ENCODE data around the gene WWOX. TPM values are rescaled to one million over a fixed set of nuclear protein-coding genes. Genes with fewer than 3 reads are reported as not detected.
A peak's percentile ranks its signal among the peaks of the same experiment; 100 is the strongest.

The WWOX gene
- total RNA-seq, 2 experiments from 2014 or later: 14.3 to 16.5 TPM

DNA sequence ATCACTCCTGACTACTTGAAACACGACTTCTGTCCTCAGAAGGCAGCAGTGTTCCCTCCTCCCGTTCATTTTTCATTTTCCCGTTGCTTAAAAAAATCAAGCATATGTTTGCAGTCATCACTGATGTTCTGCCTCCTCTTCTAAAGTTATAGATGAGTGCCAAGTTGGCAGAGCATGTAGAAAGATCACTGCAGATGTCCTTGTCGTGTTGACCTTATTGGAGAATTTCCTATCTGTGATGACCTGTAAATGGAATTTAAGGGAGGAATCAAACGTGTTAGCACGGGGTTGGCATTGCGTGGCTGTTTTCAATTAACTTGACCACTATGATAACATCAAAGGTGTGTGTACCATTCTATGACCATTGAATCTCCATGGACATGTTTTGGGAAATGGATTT is 396.7 kb downstream of the WWOX start:
- DNase-seq: no peak
- Mint-ChIP-seq H3K9me3 (no peaks in the 10 kb centered on the region), H3K4me1 (ENCODE audit: low read depth) (no peaks in the 10 kb centered on the region), H3K4me3 (no peak overlapping the region), H3K27ac (no peak overlapping the region), H3K36me3 (no peaks in the 10 kb centered on the region), H3K27me3 (no peaks in the 10 kb centered on the region)
- intact Hi-C loops (cut with micrococcal nuclease): no loop called here
- ChIA-PET POLR2A (no interaction called here), CTCF (no interaction called here)

GRCh38 chr16:78499399-78499798 is 399.9 kb downstream of the WWOX start:
- ChIA-PET POLR2A (no interaction called here), CTCF (no interaction called here)
- intact Hi-C loops (cut with micrococcal nuclease): no loop called here
- H3K4me1 Mint-ChIP-seq (ENCODE audit: low read depth): no peaks in the 10 kb centered on the region
- H3K36me3 Mint-ChIP-seq: no peaks in the 10 kb centered on the region
- no peak overlapping the region for H3K27ac Mint-ChIP-seq
- no peaks in the 10 kb centered on the region for H3K9me3 Mint-ChIP-seq
- H3K4me3 Mint-ChIP-seq: no peak overlapping the region
- DNase-seq: no peak
- H3K27me3 Mint-ChIP-seq: no peaks in the 10 kb centered on the region

DNA sequence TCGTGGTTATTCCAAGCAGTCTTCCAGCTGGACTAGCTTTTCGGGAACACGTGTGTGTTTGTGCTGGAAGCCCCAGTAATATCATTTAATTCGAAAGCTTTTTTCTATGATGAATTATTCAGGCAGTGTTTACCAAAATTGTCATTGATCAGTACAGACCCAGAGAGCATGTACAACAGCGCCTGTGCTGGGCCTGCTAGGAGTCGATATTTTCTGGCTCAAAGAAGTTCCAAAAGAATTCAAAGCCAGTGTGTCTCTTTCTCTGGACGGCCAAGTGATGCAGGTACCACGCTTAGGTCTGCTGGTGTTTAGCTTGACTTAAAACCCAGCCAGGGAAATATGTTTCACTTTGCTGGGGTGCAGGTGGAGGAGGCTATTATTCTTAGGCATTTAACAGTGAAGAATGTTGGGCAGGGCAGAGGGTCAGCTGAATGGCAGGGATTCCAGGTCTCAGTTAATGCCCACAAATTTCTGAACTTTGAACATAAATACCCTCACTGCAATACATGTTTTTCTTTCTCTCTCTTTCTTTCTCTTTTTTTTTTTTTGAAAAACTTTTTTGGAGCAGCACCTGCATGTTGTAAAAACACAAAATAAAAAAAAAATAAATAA is 401.3 kb downstream of the WWOX start:
- no peaks in the 10 kb centered on the region for H3K9me3 Mint-ChIP-seq
- no peaks in the 10 kb centered on the region for H3K27me3 Mint-ChIP-seq
- DNase-seq: no peak
- no peak overlapping the region for H3K27ac Mint-ChIP-seq
- no peaks in the 10 kb centered on the region for H3K36me3 Mint-ChIP-seq
- H3K4me3 Mint-ChIP-seq: no peak overlapping the region
- intact Hi-C loops (cut with micrococcal nuclease): loop anchor here (5.0 to 10.0 kb wide), 2 partner anchors 202 to 1104 kb away; partner anchors contain the start of gene MAF
- ChIA-PET POLR2A (no interaction called here), CTCF (interaction anchor here (0.6 kb wide), 2 partner anchors 24 to 84 kb away, joined by 3 read pairs; no protein-coding TSS in a partner anchor)
- H3K4me1 Mint-ChIP-seq (ENCODE audit: low read depth): no peaks in the 10 kb centered on the region

GRCh38 chr16:78501744-78502143 is 402.3 kb downstream of the WWOX start:
- POLR2A ChIA-PET: no interaction called here
- intact Hi-C loops (cut with micrococcal nuclease): loop anchor here (5.0 to 10.0 kb wide), 2 partner anchors 201 to 1103 kb away; partner anchors contain the start of gene MAF
- Mint-ChIP-seq H3K4me3 (no peak overlapping the region), H3K9me3 (no peaks in the 10 kb centered on the region), H3K4me1 (ENCODE audit: low read depth) (no peaks in the 10 kb centered on the region), H3K36me3 (no peaks in the 10 kb centered on the region), H3K27ac (no peak overlapping the region), H3K27me3 (no peaks in the 10 kb centered on the region)
- no peak for DNase-seq
- CTCF ChIA-PET: interaction anchor here (0.6 kb wide), 1 partner anchor 83 kb away, joined by 3 read pairs; no protein-coding TSS in a partner anchor

GRCh38 chr16:78502812-78503350 is 403.4 kb downstream of the WWOX start:
- intact Hi-C loops (cut with micrococcal nuclease): loop anchor here (1.0 to 10.0 kb wide), 3 partner anchors 199 to 1102 kb away; partner anchors contain the start of gene MAF
- Mint-ChIP-seq H3K4me1 (ENCODE audit: low read depth) (no peaks in the 10 kb centered on the region), H3K27ac (no peak overlapping the region), H3K36me3 (no peaks in the 10 kb centered on the region), H3K9me3 (no peaks in the 10 kb centered on the region), H3K27me3 (no peaks in the 10 kb centered on the region), H3K4me3 (no peak overlapping the region)
- ChIA-PET POLR2A (no interaction called here), CTCF (interaction anchor here (2.1 kb wide), 1 partner anchor 267 kb away, joined by 6 read pairs; no protein-coding TSS in a partner anchor)
- no peak for DNase-seq

DNA sequence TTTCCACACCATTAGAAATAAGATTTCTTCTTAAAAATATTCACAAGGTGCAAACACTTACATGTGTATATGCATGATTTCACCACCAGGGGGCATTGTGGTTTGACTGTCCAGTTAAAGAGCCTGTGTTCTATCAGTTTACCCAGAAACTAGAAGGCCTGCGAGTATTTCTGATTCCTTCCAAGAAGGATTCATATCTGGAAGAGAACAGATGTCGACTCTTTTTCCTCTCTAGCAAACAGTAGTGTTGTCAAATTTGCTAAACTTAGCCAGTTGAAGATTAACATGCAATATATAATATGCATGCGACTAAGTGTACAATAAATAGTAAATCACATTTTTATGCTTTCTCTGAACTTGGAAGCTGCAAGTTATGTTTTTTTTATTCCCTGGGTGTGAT is 404.1 kb downstream of the WWOX start:
- H3K4me3 Mint-ChIP-seq: no peak overlapping the region
- H3K9me3 Mint-ChIP-seq: no peaks in the 10 kb centered on the region
- no peaks in the 10 kb centered on the region for H3K4me1 Mint-ChIP-seq (ENCODE audit: low read depth)
- H3K36me3 Mint-ChIP-seq: no peaks in the 10 kb centered on the region
- intact Hi-C loops (cut with micrococcal nuclease): loop anchor here (1.0 to 10.0 kb wide), 3 partner anchors 199 to 1101 kb away; partner anchors contain the start of gene MAF
- no peaks in the 10 kb centered on the region for H3K27me3 Mint-ChIP-seq
- no peak overlapping the region for H3K27ac Mint-ChIP-seq
- CTCF ChIA-PET: interaction anchor here (1.1 to 2.1 kb wide), 3 partner anchors 11 to 1963 kb away, joined by 3 to 6 read pairs (median 5); no protein-coding TSS in a partner anchor
- POLR2A ChIA-PET: no interaction called here
- peak; percentile 52 for DNase-seq

GRCh38 chr16:78504401-78504851 is 405.0 kb downstream of the WWOX start:
- Mint-ChIP-seq H3K27ac (no peak overlapping the region), H3K36me3 (no peaks in the 10 kb centered on the region), H3K4me1 (ENCODE audit: low read depth) (no peaks in the 10 kb centered on the region), H3K4me3 (no peak overlapping the region), H3K9me3 (no peaks in the 10 kb centered on the region), H3K27me3 (no peaks in the 10 kb centered on the region)
- DNase-seq: no peak
- ChIA-PET CTCF (interaction anchor here (1.1 to 2.1 kb wide), 3 partner anchors 10 to 1962 kb away, joined by 3 to 6 read pairs (median 5); no protein-coding TSS in a partner anchor), POLR2A (no interaction called here)
- intact Hi-C loops (cut with micrococcal nuclease): loop anchor here (5.0 to 10.0 kb wide), 2 partner anchors 198 to 1100 kb away; partner anchors contain the start of gene MAF

DNA sequence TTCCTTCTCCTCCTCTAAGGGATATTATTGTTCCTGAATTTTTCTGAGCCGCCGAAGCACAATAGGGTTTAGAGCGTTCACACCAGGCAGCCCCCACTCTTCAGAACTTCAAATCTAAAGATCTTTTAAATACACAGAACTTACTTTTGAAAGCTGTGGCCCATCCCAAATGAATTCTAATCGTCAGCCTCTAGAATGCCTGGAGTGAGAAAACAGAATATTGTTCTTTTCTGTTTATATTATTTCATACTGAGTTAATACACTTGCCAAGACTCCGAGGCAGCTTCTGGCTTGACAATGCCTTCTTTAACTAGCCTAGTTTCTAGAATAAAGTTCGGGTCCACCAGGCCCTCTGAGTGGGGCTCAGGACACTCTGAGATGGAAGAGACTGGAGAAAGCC is 405.6 kb downstream of the WWOX start:
- ChIA-PET POLR2A (no interaction called here), CTCF (interaction anchor here (2.1 kb wide), 1 partner anchor 265 kb away, joined by 6 read pairs; no protein-coding TSS in a partner anchor)
- H3K9me3 Mint-ChIP-seq: no peaks in the 10 kb centered on the region
- DNase-seq: no peak
- no peak overlapping the region for H3K4me3 Mint-ChIP-seq
- H3K27ac Mint-ChIP-seq: no peak overlapping the region
- H3K4me1 Mint-ChIP-seq (ENCODE audit: low read depth): no peaks in the 10 kb centered on the region
- no peaks in the 10 kb centered on the region for H3K36me3 Mint-ChIP-seq
- H3K27me3 Mint-ChIP-seq: no peaks in the 10 kb centered on the region
- intact Hi-C loops (cut with micrococcal nuclease): loop anchor here (10.0 kb wide), 1 partner anchor 1100 kb away; the partner anchor contains the start of gene MAF

DNA sequence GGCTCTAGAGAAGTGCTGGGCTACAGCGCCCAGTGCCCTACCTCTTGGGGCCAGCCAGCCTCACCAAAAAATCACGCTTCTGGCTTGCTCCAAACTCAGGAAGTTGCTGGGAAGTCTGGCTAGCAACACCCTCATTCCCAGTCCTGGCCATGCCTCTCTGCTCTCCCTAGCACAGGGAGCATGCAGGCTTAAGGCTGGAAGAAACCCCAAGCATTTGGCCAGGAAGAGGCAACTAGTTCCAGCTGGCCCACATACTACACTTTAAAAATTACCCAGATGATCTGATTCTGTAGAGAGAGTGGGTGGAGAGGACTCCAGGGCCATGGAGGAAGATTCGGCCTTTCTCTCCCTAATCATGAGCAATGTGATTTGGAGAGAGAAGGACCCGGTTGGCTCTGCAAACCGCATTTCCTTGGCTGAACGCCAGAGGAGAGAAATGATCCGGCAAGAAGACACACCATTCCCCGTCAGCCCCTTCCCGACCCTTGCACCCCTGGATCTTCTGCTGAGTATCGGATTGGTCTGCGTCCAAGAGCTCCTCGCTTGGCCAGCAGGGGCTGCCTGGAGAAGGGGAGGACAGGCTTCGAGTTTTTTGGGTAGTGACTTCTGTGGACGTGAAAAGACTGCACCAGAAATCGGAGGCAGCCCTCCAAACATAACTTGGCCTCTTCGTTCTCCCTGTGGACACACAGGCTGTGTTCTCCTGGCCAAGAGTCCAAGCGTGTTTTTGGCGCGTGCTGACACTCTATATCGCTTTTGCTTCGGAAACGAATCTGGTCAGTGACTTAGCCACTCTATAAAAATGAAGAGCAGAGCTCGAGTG is 406.3 kb downstream of the WWOX start:
- Mint-ChIP-seq H3K27me3 (no peaks in the 10 kb centered on the region), H3K27ac (no peak overlapping the region), H3K9me3 (no peaks in the 10 kb centered on the region), H3K36me3 (no peaks in the 10 kb centered on the region), H3K4me1 (ENCODE audit: low read depth) (no peaks in the 10 kb centered on the region), H3K4me3 (no peak overlapping the region)
- CTCF ChIA-PET: interaction anchor here (1.2 kb wide), 1 partner anchor 8 kb away, joined by 3 read pairs; no protein-coding TSS in a partner anchor
- intact Hi-C loops (cut with micrococcal nuclease): loop anchor here (10.0 kb wide), 1 partner anchor 1099 kb away; the partner anchor contains the start of gene MAF
- no peak for DNase-seq
- POLR2A ChIA-PET: no interaction called here

DNA sequence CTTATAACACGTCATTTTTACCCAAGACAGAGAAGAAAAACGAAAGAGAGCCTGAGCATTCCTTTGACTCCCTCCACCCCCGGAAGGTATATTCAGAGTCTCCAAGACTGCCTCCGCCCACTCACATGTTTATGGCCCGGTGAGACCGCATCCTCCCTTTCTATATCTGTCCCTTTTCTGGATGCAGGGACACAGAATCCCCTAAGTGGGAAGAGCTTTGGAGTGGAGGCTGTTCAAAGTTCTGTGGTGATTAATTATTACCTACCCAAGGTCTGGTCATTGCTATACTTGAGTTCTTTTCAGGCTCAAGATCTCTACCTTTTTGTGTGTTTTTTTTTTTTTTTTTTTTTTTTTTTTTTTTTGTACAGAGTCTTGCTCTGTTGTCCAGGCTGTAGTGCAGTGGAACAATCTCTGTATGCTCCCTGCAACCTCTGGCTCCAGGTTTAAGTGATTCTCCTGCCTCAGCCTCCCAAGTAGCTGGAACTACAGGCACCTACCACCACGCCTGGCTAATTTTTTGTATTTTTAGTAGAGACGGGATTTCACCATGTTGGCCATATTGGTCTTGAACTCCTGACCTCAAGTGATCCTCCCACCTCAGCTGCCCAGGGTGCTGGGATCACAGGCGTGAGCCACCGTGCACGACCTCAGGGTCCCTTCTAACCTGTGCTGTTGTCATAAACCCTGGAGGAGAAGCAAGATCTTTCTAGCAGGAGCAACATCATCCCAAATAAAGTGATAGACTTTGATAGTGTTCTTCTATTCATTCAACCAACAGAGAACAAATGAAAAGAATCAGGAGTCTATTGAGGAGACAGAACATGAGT is 407.1 kb downstream of the WWOX start:
- H3K36me3 Mint-ChIP-seq: no peaks in the 10 kb centered on the region
- POLR2A ChIA-PET: no interaction called here
- no peaks in the 10 kb centered on the region for H3K27me3 Mint-ChIP-seq
- intact Hi-C loops (cut with micrococcal nuclease): loop anchor here (10.0 kb wide), 1 partner anchor 1098 kb away; the partner anchor contains the start of gene MAF
- CTCF ChIA-PET: interaction anchor here (1.2 kb wide), 1 partner anchor 8 kb away, joined by 3 read pairs; no protein-coding TSS in a partner anchor
- H3K4me3 Mint-ChIP-seq: no peak overlapping the region
- H3K9me3 Mint-ChIP-seq: no peaks in the 10 kb centered on the region
- no peaks in the 10 kb centered on the region for H3K4me1 Mint-ChIP-seq (ENCODE audit: low read depth)
- no peak overlapping the region for H3K27ac Mint-ChIP-seq
- no peak for DNase-seq

GRCh38 chr16:78507576-78507975 is 408.1 kb downstream of the WWOX start:
- no peaks in the 10 kb centered on the region for H3K4me1 Mint-ChIP-seq (ENCODE audit: low read depth)
- H3K27me3 Mint-ChIP-seq: no peaks in the 10 kb centered on the region
- intact Hi-C loops (cut with micrococcal nuclease): loop anchor here (10.0 kb wide), 1 partner anchor 1097 kb away; the partner anchor contains the start of gene MAF
- DNase-seq: no peak
- H3K9me3 Mint-ChIP-seq: no peaks in the 10 kb centered on the region
- no peak overlapping the region for H3K4me3 Mint-ChIP-seq
- CTCF ChIA-PET: interaction anchor here (1.5 kb wide), 1 partner anchor 18 kb away, joined by 3 read pairs; no protein-coding TSS in a partner anchor
- H3K27ac Mint-ChIP-seq: no peak overlapping the region
- POLR2A ChIA-PET: no interaction called here
- H3K36me3 Mint-ChIP-seq: no peaks in the 10 kb centered on the region
